BE2C (cell line): ENCODE data around the gene ADD3.

Experiments
- DNase-seq: peaks from one replicate; pipeline ENCODE4 v3.0.0-alpha.2; 2020
- H3K27me3 ChIP-seq: fragments of 250-450 bp; sonication (Bioruptor Pico); 2 replicates; pipeline ENCODE4 v1.5.1; 2020; ENCODE audit warnings: mild to moderate bottlenecking
- H3K36me3 ChIP-seq: fragments of 250-450 bp; sonication (Bioruptor Pico); 2 replicates; pipeline ENCODE4 v1.5.1; 2020; ENCODE audit warnings: mild to moderate bottlenecking
- H3K4me1 ChIP-seq: fragments of 250-450 bp; sonication (Bioruptor Pico); 2 replicates; pipeline ENCODE4 v1.5.1; 2020
- H3K4me3 ChIP-seq: 2 replicates; pipeline ENCODE4 v1.5.1; 2011; ENCODE audit warnings: low read depth, low read length
- H3K9me3 ChIP-seq: fragments of 250-450 bp; sonication (Bioruptor Pico); 2 replicates; pipeline ENCODE4 v1.5.1; 2020
- CTCF ChIP-seq: IDR thresholded peaks from 2 replicates; pipeline ENCODE4 v1.5.1; 2012; ENCODE audit warnings: mild to moderate bottlenecking, low read depth, low read length

Gene ADD3

GRCh38 chr10:110058212-110058611 lies 50.4 kb downstream of the ADD3 start:
- DNase-seq = no peak
- Histone ChIP-seq H3K36me3 (no peaks in the 10 kb centered on the region), H3K4me3 (no peak overlapping the region), H3K4me1 (peaks cover 4% of the 10 kb centered on the region; the same call in 1 of the 2 replicates), H3K9me3 (no peaks in the 10 kb centered on the region), H3K27me3 (no peaks in the 10 kb centered on the region)
- no peak for TF ChIP-seq CTCF

- Histone ChIP-seq H3K9me3 (no peaks in the 10 kb centered on the region), H3K36me3 (no peaks in the 10 kb centered on the region), H3K4me3 (no peak overlapping the region), H3K4me1 (peaks cover 4% of the 10 kb centered on the region; the same call in 1 of the 2 replicates), H3K27me3 (no peaks in the 10 kb centered on the region)
- no peak for TF ChIP-seq CTCF
- no peak for DNase-seq
These were observed 52.1 kb downstream of the ADD3 start for GRCh38 chr10:110059925-110060324.

GRCh38 chr10:110061687-110062086 lies 53.9 kb downstream of the ADD3 start:
- H3K9me3 ChIP-seq = no peaks in the 10 kb centered on the region
- peaks cover 2% of the 10 kb centered on the region; the same call in 1 of the 2 replicates for H3K4me1 ChIP-seq
- no peaks in the 10 kb centered on the region for H3K36me3 ChIP-seq
- DNase-seq = no peak
- no peak overlapping the region for H3K4me3 ChIP-seq
- no peak for TF ChIP-seq CTCF
- H3K27me3 ChIP-seq = no peaks in the 10 kb centered on the region

- DNase-seq = no peak
- no peaks in the 10 kb centered on the region for H3K9me3 ChIP-seq
- no peak for TF ChIP-seq CTCF
- no peaks in the 10 kb centered on the region for H3K27me3 ChIP-seq
- H3K4me1 ChIP-seq = peaks cover 2% of the 10 kb centered on the region; the same call in 1 of the 2 replicates
- no peak overlapping the region for H3K4me3 ChIP-seq
- H3K36me3 ChIP-seq = no peaks in the 10 kb centered on the region
These were observed 57.5 kb downstream of the ADD3 start for GRCh38 chr10:110065269-110065668.

- no peaks in the 10 kb centered on the region for H3K9me3 ChIP-seq
- no peak for DNase-seq
- TF ChIP-seq CTCF = no peak
- peaks cover 2% of the 10 kb centered on the region; the same call in 1 of the 2 replicates for H3K4me1 ChIP-seq
- H3K27me3 ChIP-seq = no peaks in the 10 kb centered on the region
- H3K4me3 ChIP-seq = no peak overlapping the region
- H3K36me3 ChIP-seq = no peaks in the 10 kb centered on the region
These were observed 60.4 kb downstream of the ADD3 start for GRCh38 chr10:110067960-110068770.

GRCh38 chr10:110068780-110069179 lies 61.0 kb downstream of the ADD3 start:
- H3K27me3 ChIP-seq = no peaks in the 10 kb centered on the region
- TF ChIP-seq CTCF = no peak
- H3K4me3 ChIP-seq = no peak overlapping the region
- no peaks in the 10 kb centered on the region for H3K36me3 ChIP-seq
- peaks cover 2% of the 10 kb centered on the region; the same call in 1 of the 2 replicates for H3K4me1 ChIP-seq
- DNase-seq = no peak
- H3K9me3 ChIP-seq = no peaks in the 10 kb centered on the region
